Epithelial cell of proximal tubule (primary cell): ENCODE data around the gene KIRREL1. TPM values are rescaled to one million over a fixed set of nuclear protein-coding genes. Genes with fewer than 3 reads are reported as not detected.

ENCODE experiments used
- DNase-seq: peaks from one replicate; pipeline ENCODE4 v3.0.0-alpha.2; 2011; ENCODE audit warnings: low read depth
- H3K4me3 ChIP-seq: 2 replicates; pipeline ENCODE4 v1.5.1; 2011; ENCODE audit warnings: low read depth, mild to moderate bottlenecking, low read length
- total RNA-seq: library from RNA; depleted of rRNA; stranded (reverse); fragments of >200 nt; gene quantifications from 2 replicates; pipeline ENCODE4 v1.2.3, GENCODE V29; 2015
- TF ChIP-seq, protein P1 (sequence below): conservative IDR thresholded peaks from 2 replicates; pipeline ENCODE4 v1.5.1; 2012; ENCODE audit warnings: low read depth, mild to moderate bottlenecking, low read length

Gene KIRREL1
- total RNA-seq, 1 donor from 2014 or later, result 194 TPM

DNA sequence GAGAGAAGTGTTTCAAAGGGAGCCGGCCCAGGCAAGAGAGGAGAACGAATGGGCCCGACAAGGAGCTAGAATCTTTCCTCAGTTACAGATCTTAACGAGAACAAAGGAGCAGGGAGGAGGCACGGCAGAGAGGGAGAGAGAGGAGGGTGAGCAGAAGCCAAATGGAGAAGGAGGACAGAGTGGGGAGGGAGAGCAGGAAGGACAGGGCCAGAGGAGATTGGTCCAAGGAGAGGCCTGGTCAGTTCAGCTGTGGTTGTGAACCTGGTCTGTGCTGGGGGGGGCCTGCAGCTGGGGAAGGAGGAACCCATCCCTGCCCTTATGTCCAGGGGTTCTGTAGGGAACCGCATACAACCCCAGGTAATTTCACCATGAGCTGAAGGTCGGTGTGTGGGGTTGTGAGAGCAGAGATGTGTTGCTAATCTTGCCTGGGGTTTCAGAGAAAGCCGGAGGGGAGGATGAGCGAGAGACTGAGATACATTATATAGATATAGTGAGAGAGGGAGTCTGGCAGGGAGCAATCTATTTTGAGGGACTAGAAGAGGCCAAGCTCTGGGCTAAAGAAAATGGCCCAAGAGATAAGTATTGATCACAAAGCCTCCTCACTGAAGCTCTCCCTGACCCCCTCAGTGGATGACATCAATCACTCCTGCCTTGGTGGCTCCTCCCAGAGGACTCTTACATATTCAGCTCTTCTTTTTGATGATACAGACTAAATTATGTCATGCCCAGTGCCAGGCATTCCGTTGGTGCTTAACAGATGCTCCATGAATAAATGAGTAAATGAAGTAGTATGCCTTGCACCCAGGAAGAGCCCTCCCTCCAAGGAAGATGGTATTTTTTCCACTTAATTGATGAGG, 123.1 kb downstream of the KIRREL1 start:
- H3K4me3 ChIP-seq, result no peak overlapping the region
- no peak for DNase-seq
- TF ChIP-seq, protein P1, sequence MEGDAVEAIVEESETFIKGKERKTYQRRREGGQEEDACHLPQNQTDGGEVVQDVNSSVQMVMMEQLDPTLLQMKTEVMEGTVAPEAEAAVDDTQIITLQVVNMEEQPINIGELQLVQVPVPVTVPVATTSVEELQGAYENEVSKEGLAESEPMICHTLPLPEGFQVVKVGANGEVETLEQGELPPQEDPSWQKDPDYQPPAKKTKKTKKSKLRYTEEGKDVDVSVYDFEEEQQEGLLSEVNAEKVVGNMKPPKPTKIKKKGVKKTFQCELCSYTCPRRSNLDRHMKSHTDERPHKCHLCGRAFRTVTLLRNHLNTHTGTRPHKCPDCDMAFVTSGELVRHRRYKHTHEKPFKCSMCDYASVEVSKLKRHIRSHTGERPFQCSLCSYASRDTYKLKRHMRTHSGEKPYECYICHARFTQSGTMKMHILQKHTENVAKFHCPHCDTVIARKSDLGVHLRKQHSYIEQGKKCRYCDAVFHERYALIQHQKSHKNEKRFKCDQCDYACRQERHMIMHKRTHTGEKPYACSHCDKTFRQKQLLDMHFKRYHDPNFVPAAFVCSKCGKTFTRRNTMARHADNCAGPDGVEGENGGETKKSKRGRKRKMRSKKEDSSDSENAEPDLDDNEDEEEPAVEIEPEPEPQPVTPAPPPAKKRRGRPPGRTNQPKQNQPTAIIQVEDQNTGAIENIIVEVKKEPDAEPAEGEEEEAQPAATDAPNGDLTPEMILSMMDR, result no peak

DNA sequence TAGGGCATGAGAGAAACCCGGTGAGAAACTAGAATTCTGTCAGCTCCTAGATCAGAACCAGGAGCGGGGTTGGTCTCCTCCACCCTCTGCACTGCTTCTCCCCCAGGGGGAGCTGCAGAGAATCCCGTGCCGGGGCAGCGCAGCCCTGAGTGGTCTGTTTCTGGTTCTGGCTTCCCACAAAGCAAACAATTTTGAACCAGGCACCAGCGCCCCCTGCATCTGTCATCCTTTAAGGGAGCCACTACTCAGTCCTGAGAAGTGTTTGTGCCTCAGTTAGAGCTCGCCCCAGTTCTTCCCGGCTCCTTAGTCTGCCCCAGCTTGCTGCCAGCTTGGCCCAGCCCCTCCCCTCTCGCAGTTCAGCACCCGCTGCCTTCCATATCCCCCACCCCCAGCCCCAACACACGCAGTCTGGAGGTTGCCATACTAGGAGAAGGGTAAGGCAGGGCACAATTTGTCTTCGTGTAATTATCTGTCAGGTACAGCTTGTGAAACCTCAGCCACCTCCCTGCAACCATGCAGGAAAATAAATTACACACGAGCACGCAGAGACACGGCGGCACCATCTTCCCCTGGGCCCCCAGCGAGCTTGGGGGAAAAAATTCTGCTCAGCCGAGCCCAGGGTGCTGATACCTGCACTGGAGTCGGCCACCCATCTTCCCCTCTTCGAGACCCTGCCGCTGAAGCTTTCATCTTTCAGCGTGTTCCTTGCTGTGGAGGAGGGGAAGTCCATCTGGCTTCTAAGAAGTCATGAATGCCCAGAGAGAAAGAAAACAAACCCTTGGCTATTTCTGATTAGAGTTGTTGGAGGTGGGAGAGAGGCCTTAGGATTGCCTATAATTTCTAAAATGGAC, 124.6 kb downstream of the KIRREL1 start:
- H3K4me3 ChIP-seq, result peak overlapping the region; percentile 34
- TF ChIP-seq, protein P1, result peak; percentile 68
- no peak for DNase-seq

DNA sequence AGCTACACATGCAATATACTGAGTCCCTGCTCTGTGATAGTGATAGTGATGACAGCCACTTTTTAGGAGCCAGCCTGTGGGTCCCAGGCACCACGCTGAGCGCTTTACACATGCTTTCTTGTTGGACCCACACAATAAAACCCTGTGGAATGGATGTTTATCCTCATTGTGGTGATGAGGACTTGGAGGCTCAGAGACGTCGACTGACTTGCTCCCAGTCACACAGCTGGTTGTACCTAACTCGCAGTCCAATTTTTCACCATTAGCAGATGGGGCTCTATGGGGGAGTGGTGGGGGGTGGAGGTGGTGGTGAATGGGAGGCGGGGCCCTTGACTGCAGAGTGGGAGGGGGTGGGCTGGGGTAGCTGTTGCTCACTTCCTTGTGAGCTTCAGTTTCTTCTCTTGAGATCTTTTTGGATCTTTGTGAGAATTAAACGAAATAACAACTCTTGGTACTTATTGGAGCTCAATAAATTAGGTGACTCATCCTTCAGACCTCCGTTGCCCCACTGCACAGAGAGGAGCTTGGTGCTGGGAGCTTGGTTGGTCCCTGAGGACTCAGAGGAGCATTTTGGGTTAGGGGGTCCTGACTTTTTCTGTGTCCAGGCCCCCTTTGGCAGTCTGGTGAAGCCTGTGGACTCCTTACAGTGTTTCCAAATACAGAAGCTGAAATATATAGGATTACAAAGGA, 125.4 kb downstream of the KIRREL1 start:
- H3K4me3 ChIP-seq, result no peak overlapping the region
- DNase-seq, result no peak
- TF ChIP-seq, protein P1, result no peak

DNA sequence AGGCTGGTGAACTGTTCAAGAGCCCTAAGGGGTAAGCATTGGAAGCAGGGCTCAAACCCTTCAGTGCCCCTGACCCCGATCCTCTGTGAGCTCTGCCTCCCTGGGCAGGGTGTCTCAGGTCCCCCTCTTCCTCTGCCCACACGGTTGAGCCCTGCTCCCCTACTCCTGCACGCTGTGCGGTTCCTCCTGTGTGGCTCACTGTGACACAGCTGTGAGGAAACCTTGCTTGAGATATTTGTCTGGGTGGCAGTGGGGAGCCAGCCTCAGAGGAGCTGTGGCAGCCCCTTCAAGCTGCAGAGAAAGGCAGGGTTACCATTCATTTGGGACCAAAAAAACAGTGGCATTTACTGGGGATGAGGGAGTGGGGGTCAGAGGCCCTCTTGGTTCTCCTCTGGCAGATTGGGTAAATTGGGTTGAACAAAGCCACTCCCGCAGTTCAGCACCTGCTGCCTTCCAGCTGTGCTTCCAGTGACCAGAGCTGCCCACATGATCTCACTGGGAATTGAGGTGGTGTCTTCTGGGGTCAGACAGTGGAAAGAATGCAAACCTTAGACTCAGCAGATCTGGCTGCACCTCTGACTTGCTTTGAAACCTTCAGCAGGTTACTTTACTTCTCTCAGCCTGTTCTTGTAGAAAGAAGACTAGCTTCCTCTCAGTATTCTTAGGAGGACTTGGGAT, 126.7 kb downstream of the KIRREL1 start:
- TF ChIP-seq, protein P1, result no peak
- no peak overlapping the region for H3K4me3 ChIP-seq
- no peak for DNase-seq

DNA sequence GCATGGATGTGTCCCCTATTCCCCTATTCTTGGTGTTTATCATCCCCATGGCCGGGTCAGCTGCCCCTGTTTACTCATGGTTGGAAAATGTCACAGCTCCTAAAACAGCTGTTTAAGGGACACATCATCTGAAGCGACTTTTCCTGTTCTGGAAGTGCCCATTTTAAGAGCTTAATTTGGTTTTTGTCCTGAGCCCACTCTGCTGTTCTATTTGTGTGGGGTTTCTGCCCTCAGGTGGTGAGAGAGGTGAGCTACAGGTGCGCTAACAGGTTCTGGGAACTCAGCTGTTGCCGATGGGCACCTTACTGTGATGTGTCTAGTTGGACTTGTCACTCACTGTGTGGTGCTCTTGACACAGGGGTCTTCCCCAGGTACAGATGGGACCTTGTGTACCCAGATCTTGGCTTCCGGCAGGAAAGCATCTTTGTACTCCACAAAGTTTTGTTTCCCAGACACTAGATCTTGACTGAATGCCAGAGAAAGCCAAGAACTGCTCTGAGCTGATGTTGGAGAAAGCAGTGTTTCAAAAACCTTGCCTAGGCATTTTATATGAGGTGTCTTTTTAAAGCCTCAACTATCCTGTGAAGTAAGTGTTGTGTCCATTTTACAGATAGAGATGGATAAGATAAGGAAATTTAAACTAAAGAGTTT, 128.3 kb downstream of the KIRREL1 start:
- TF ChIP-seq, protein P1, result peak; percentile 92
- H3K4me3 ChIP-seq, result no peak overlapping the region
- no peak for DNase-seq

DNA sequence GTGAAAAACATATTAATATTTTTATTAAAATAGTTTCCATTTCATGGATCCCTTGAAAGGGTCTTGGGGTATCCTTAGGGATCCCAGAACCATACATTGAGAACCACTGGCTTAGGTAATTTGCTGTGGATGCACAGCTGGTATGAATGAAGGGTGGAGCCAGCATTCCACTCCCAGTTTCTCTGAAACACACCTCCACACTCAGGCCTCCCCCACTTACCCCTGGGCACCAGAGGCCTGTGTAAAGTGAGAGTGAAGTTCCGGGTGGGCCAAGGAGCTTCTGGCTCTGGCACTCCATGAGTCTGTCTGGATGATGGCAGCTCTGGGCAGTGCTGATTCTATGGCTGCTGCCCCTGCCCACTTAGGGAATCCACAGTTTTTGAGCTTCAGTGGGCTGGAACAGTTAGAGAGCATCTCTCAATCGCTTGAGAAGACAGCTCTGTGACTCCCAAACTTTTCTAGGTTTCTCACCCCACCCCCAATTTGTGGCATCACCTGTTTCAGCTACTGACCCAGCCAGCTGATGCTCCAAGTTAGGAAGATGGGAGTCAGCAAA, 129.5 kb downstream of the KIRREL1 start:
- TF ChIP-seq, protein P1, result no peak
- no peak overlapping the region for H3K4me3 ChIP-seq
- no peak for DNase-seq
